ENCODE data around the gene VPS26C.
"Not testable (repeated sequence)": the region's sequence is repeated elsewhere in the genome, so short reads cannot be mapped to it uniquely, and the experiment has no call there.

VPS26C gene

DNA sequence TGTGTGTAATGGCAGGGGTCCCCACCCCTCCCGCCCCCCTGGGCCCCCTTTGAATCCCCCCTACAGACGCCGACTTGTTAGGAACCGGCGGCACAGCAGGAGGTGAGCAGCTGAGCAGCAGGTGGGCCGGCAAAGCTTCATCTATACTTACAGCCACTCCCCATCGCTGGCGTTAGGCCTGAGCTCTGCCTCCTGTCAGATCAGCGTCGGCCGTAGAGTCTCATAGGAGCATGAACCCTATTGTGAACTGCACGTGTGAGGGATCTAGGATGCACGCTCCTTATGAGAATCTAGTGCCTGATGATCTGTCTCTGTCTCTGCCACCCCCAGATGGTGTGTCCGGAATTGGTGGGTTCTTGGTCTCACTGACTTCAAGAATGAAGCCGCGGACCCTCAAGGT lies 14.9 kb upstream of the VPS26C start:
- no peaks in the 10 kb centered on the region for H3K36me3 ChIP-seq
- H4K20me1 ChIP-seq = no peaks in the 10 kb centered on the region
- H3K4me2 ChIP-seq = no peak overlapping the region
- H3K4me1 ChIP-seq = no peaks in the 10 kb centered on the region
- no peaks in the 10 kb centered on the region for H3K27me3 ChIP-seq
- H3K9me3 ChIP-seq (replicated peaks in 1 of 11) = peaks cover 0 to 25% (median 4%) of the 10 kb centered on the region in 11 experiments; a peak in 8 of 22 replicates
- TF ChIP-seq Cebpa-rat (IDR thresholded peaks at IDR 0.05) = no peak
- H3K4me3 ChIP-seq = no peak overlapping the region
- no peak overlapping the region for H3K27ac ChIP-seq
- no peak overlapping the region for H3K9ac ChIP-seq

DNA sequence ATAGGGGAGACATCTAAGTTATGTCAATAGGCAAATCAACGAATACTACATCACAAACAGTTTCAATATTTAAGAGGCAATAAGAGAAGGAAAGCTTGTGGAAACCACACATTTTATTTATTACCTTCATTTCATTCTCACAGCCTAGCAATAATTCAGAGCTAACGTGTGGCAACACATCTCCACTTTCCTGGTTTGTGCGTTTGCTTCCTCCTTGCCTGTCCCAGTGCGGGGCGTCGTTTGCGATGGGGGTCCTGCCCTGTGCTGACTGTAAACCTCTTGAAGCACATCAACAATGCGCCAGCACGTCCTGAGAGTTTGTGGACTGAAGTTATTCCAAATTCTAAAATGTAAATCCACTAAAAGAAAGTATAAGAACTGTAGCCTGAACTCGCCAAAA lies 14.4 kb upstream of the VPS26C start:
- no peak overlapping the region for H3K27ac ChIP-seq
- no peak for TF ChIP-seq Cebpa-rat (IDR thresholded peaks at IDR 0.05)

DNA sequence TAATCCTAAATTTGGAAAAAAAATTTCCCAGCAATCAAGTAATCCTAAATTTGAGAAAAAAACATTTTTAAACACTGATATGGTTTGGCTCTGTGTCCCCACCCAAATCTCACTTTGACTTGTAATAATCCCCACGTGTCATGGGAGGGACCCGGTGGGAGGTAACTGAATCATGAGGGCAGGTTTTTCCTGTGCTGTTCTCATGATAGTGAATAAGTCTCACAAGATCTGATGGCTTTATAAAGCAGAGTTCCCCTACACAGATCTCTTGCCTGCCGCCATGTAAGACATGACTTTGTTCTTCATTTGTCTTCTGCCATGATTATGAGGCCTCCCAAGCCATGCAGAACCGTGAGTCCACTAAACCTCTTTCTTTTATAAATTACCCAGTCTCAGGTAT lies 12.1 kb upstream of the VPS26C start:
- H3K27me3 ChIP-seq, H4K20me1 ChIP-seq, H3K27ac ChIP-seq, H3K4me3 ChIP-seq, H3K4me1 ChIP-seq, H3K36me3 ChIP-seq, H3K4me2 ChIP-seq, H3K9ac ChIP-seq: not testable (repeated sequence)
- peaks cover 0 to 24% (median 4%) of the 10 kb centered on the region in 11 experiments; a peak in 8 of 22 replicates for H3K9me3 ChIP-seq (replicated peaks in 1 of 11)

More for the DNA sequence above, 14.4 kb upstream of the VPS26C start:
- Histone ChIP-seq H3K4me1 (peaks cover 0 to 2% (median 0%) of the 10 kb centered on the region in 10 experiments; a peak in 4 of 20 replicates), H3K27me3 (no peaks in the 10 kb centered on the region), H3K9ac (no peak overlapping the region), H3K4me2 (no peak overlapping the region), H3K36me3 (no peaks in the 10 kb centered on the region), H3K9me3 (replicated peaks in 1 of 11) (peaks cover 0 to 25% (median 4%) of the 10 kb centered on the region in 11 experiments; a peak in 8 of 22 replicates), H4K20me1 (no peaks in the 10 kb centered on the region), H3K4me3 (no peak overlapping the region)

GRCh38 chr21:37278199-37278598 lies 11.1 kb upstream of the VPS26C start:
- no peaks in the 10 kb centered on the region for H3K36me3 ChIP-seq
- no peaks in the 10 kb centered on the region for H4K20me1 ChIP-seq
- H3K4me1 ChIP-seq = peaks cover 0 to 8% (median 0%) of the 10 kb centered on the region in 10 experiments; a peak in 5 of 20 replicates
- H3K27ac ChIP-seq = no peak overlapping the region
- H3K4me2 ChIP-seq = no peak overlapping the region
- TF ChIP-seq Cebpa-rat (IDR thresholded peaks at IDR 0.05) = no peak
- no peak overlapping the region for H3K9ac ChIP-seq
- no peaks in the 10 kb centered on the region for H3K27me3 ChIP-seq
- H3K4me3 ChIP-seq = no peak overlapping the region
- H3K9me3 ChIP-seq (replicated peaks in 1 of 11) = peaks cover 0 to 13% (median 4%) of the 10 kb centered on the region in 11 experiments; a peak in 7 of 22 replicates

GRCh38 chr21:37276377-37276776 lies 9.2 kb upstream of the VPS26C start:
- peaks cover 0 to 11% (median 4%) of the 10 kb centered on the region in 11 experiments; a peak in 5 of 22 replicates for H3K9me3 ChIP-seq (replicated peaks in 1 of 11)
- H3K27ac ChIP-seq = peak overlapping the region in 3 of 11 experiments; percentile 41 to 66 (median 61); a peak in 6 of 22 replicates
- H3K36me3 ChIP-seq = no peaks in the 10 kb centered on the region
- no peaks in the 10 kb centered on the region for H4K20me1 ChIP-seq
- H3K4me1 ChIP-seq = peaks cover 0 to 8% (median 0%) of the 10 kb centered on the region in 10 experiments; a peak in 5 of 20 replicates
- H3K4me2 ChIP-seq = peak overlapping the region in 3 of 11 experiments; percentile 5 to 28 (median 18); a peak in 2 of 22 replicates
- no peak overlapping the region for H3K4me3 ChIP-seq
- TF ChIP-seq Cebpa-rat (IDR thresholded peaks at IDR 0.05) = 0 out of 22 replicates have a peak, but pooled peaks of 1 of the 11 experiments have one; percentile 38
- H3K9ac ChIP-seq = 0 out of 22 replicates have a peak overlapping the region, but pooled peaks of 2 of the 11 experiments have one; percentile 4 to 17
- no peaks in the 10 kb centered on the region for H3K27me3 ChIP-seq

DNA sequence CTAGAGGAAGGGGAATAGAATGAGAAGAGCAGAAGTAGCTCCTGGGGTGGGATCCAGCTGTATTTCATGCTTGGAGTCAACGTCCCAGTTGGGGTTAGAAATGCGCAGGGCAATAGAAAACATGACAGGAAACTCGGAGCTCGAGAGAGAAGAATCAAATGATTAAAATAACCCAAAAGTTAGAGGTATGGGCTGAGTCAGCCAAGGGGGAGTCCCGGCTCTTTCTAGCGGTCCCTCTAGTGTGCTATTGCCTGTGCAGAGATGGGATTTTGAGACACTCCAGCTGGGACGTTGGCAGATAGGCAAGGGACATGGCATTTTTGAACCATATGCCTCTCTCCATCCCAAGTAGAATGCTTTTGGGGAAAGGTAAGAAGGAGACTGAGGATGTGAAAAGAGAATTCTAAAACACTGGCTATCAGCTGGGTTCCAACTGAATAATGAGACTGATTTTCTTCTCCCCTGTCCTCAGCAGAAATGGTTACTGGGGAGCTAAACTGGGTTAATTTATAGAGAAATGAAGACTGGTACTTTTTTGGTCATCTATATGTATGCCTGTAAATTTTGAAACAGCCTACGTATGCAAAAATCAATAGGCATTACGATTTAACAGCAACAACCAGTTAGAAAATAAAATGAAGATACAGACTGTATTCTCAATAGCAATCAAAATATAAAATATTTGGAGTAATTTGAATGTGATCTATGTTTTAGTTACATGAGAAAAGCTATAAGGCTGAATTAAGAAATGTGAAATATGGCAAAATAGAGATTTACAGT lies 7.0 kb upstream of the VPS26C start:
- Histone ChIP-seq H3K36me3 (no peaks in the 10 kb centered on the region), H3K4me2 (no peak overlapping the region), H3K9ac (no peak overlapping the region), H3K27me3 (no peaks in the 10 kb centered on the region), H3K27ac (no peak overlapping the region), H3K9me3 (replicated peaks in 1 of 11) (peaks cover 0 to 2% (median 0%) of the 10 kb centered on the region in 11 experiments; a peak in 3 of 22 replicates), H4K20me1 (no peaks in the 10 kb centered on the region), H3K4me1 (peaks cover 0 to 10% (median 2%) of the 10 kb centered on the region in 10 experiments; a peak in 13 of 20 replicates), H3K4me3 (no peak overlapping the region)
- TF ChIP-seq Cebpa-rat (IDR thresholded peaks at IDR 0.05) = no peak

DNA sequence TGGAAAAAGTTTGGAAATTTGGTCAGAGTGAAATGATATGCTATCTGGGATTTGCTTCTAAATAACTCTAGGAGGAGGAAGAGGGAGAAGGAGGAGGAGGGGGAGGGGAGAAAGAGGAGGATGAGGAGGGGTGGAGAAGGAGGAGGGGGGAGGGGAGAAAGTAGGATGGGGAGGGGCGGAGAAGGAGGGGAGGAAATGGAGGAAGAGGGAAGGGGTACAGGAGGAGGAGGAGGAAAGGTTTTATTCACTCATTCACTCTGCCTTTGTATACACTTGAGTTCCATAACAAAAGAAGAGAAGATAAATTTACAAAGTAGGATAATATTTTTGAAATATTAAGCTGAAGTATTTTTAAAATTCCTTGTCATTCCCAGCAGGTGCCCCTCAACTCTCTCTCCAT lies 6.3 kb upstream of the VPS26C start:
- no peak overlapping the region for H3K9ac ChIP-seq
- H3K36me3 ChIP-seq = no peaks in the 10 kb centered on the region
- no peak for TF ChIP-seq Cebpa-rat (IDR thresholded peaks at IDR 0.05)
- no peaks in the 10 kb centered on the region for H4K20me1 ChIP-seq
- no peaks in the 10 kb centered on the region for H3K27me3 ChIP-seq
- H3K9me3 ChIP-seq (replicated peaks in 1 of 11) = no peaks in the 10 kb centered on the region
- H3K4me3 ChIP-seq = no peak overlapping the region
- peaks cover 2 to 16% (median 8%) of the 10 kb centered on the region in 10 experiments; a peak in 17 of 20 replicates for H3K4me1 ChIP-seq
- no peak overlapping the region for H3K27ac ChIP-seq
- H3K4me2 ChIP-seq = no peak overlapping the region

GRCh38 chr21:37272897-37273296 lies 5.8 kb upstream of the VPS26C start:
- no peak overlapping the region for H3K9ac ChIP-seq
- H4K20me1 ChIP-seq = no peaks in the 10 kb centered on the region
- H3K27me3 ChIP-seq = no peaks in the 10 kb centered on the region
- H3K9me3 ChIP-seq (replicated peaks in 1 of 11) = no peaks in the 10 kb centered on the region
- H3K27ac ChIP-seq = no peak overlapping the region
- no peaks in the 10 kb centered on the region for H3K36me3 ChIP-seq
- no peak overlapping the region for H3K4me3 ChIP-seq
- no peak for TF ChIP-seq Cebpa-rat (IDR thresholded peaks at IDR 0.05)
- H3K4me1 ChIP-seq = peaks cover 3 to 18% (median 12%) of the 10 kb centered on the region in 10 experiments; a peak in 17 of 20 replicates
- H3K4me2 ChIP-seq = no peak overlapping the region

DNA sequence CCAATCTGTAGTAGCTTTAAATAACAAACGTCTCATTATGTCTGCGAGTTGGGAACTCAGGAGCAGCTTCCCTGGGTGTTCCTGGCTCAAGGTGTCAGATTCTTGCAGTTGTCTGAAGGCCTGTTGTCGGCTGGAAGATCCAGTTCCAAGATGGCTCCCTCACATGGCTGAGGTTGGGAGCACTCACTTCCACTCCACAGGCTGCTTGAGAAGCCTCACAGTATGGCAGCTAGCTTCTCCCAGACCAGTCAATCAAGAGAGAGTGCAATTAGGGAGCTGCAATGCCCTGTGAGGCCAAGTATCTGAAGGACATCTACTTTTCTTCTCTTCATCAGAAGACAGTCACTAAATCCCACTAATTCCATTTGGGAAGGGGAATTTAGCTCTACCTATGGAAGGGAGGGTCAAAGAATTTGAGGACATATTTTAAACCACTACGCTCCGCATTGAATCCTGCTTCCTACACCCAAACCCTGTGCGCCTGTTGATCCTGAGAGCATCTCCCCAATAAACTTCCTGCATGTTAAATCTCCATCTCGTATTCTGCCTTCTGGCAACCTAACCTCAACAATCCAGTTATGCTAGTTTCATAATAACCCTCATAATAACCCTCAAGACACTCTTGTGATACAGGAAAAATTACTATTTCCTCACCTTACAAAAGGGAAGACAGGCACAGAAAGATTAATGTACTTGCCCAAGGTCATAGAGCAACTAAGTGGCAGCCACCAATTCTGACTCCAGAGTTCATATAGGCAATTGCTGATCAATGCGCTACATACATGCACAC lies 3.6 kb upstream of the VPS26C start:
- H3K4me1 ChIP-seq = peaks cover 9 to 21% (median 18%) of the 10 kb centered on the region in 10 experiments
- no peak overlapping the region for H3K9ac ChIP-seq

More for the DNA sequence above, 3.6 kb upstream of the VPS26C start:
- Histone ChIP-seq H3K27me3 (no peaks in the 10 kb centered on the region), H4K20me1 (peaks cover 0 to 7% (median 0%) of the 10 kb centered on the region in 11 experiments; a peak in 3 of 22 replicates), H3K36me3 (no peaks in the 10 kb centered on the region), H3K9me3 (replicated peaks in 1 of 11) (no peaks in the 10 kb centered on the region), H3K27ac (no peak overlapping the region), H3K4me2 (no peak overlapping the region), H3K4me3 (no peak overlapping the region)
- TF ChIP-seq Cebpa-rat (IDR thresholded peaks at IDR 0.05) = no peak

All from BLaER1 treated with 17β-estradiol and CSF1 and Interleukin-3, amounts not matched to agents 10 nM and 100 nM (cell line).